ENCODE results near the gene RAD1. TPM values are rescaled to one million over a fixed set of nuclear protein-coding genes. Genes with fewer than 3 reads are reported as not detected.

RAD1 gene
- polyA plus RNA-seq, 1 donor (not counting 4 experiments of a cell fraction or from before 2014, with no cell fraction given): 23.1 TPM

DNA sequence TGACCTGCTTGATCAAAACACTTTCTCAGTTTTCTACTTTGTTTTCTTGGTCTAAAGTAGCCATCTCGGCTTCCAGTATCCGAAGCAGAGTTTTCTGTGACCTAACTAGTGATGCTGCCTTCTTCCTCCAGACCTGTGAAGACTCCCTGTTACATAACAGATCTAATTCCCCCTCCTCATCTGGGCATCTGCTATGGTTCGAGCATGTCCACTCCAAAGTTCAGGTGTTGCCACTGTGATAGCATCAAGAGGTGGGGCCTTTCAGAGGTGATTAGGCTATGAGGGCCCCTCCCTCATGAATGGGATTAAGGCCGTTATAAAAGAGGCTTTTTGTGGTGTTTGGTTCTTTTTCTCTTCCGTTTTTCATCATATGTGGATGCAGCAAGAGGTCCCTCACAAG lies 56.1 kb downstream of the RAD1 start:
- FAIRE-seq: no peak
- H3K9me3 ChIP-seq (ENCODE audit: control insufficient read depth, low read depth, low read length): no peaks in the 10 kb centered on the region
- H3K27ac ChIP-seq (ENCODE audit: control insufficient read depth, insufficient read depth, low read length): no peak overlapping the region
- no peaks in the 10 kb centered on the region for H3K27me3 ChIP-seq (ENCODE audit: control insufficient read depth, extremely low read depth, insufficient read depth, low read length)
- H3K79me2 ChIP-seq (ENCODE audit: control insufficient read depth, insufficient read depth, low read length): no peaks in the 10 kb centered on the region
- H3K4me1 ChIP-seq (ENCODE audit: control insufficient read depth, extremely low read depth, insufficient read depth, low read length): no peaks in the 10 kb centered on the region
- no peak for DNase-seq (ENCODE audit: low read depth, low spot score)
- H3K9me1 ChIP-seq (ENCODE audit: control insufficient read depth, extremely low read depth, insufficient read depth, low read length): no peaks in the 10 kb centered on the region
- dilution Hi-C loops (cut with MboI; ENCODE audit: extremely low pct_ligation_motif_present, low sequenced_read_pairs): no loop called here
- H4K20me1 ChIP-seq (ENCODE audit: control insufficient read depth, extremely low read depth, insufficient read depth, low read length): no peaks in the 10 kb centered on the region
- no peak overlapping the region for H3K4me2 ChIP-seq (ENCODE audit: control insufficient read depth, extremely low read depth, insufficient read depth, low read depth, low read length)
- H3K36me3 ChIP-seq (ENCODE audit: control insufficient read depth in 2 of 2, extremely low read depth in 1 of 2, insufficient read depth in 2 of 2, low read length in 2 of 2): no peaks in the 10 kb centered on the region
- no peak for TF ChIP-seq EZH2 (IDR thresholded peaks at IDR 0.05; ENCODE audit: low read length)
- TF ChIP-seq, protein P1, sequence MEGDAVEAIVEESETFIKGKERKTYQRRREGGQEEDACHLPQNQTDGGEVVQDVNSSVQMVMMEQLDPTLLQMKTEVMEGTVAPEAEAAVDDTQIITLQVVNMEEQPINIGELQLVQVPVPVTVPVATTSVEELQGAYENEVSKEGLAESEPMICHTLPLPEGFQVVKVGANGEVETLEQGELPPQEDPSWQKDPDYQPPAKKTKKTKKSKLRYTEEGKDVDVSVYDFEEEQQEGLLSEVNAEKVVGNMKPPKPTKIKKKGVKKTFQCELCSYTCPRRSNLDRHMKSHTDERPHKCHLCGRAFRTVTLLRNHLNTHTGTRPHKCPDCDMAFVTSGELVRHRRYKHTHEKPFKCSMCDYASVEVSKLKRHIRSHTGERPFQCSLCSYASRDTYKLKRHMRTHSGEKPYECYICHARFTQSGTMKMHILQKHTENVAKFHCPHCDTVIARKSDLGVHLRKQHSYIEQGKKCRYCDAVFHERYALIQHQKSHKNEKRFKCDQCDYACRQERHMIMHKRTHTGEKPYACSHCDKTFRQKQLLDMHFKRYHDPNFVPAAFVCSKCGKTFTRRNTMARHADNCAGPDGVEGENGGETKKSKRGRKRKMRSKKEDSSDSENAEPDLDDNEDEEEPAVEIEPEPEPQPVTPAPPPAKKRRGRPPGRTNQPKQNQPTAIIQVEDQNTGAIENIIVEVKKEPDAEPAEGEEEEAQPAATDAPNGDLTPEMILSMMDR (optimal IDR thresholded peaks at IDR 0.05 in 1 of 3, IDR thresholded peaks at IDR 0.05 in 1 of 3, conservative IDR thresholded peaks at IDR 0.05 in 1 of 3; ENCODE audit: extremely low read depth in 1 of 3, insufficient read depth in 2 of 3, low read length in 3 of 3): no peak
- no peak overlapping the region for H3K9ac ChIP-seq (ENCODE audit: control insufficient read depth, extremely low read depth, insufficient read depth, low read length)
- no peak overlapping the region for H3K4me3 ChIP-seq (ENCODE audit: control insufficient read depth in 2 of 3, extremely low read depth in 1 of 3, insufficient read depth in 2 of 3, low read depth in 1 of 3, low read length in 3 of 3)
- no peak overlapping the region for H2AFZ ChIP-seq (ENCODE audit: control insufficient read depth, low read length)

DNA sequence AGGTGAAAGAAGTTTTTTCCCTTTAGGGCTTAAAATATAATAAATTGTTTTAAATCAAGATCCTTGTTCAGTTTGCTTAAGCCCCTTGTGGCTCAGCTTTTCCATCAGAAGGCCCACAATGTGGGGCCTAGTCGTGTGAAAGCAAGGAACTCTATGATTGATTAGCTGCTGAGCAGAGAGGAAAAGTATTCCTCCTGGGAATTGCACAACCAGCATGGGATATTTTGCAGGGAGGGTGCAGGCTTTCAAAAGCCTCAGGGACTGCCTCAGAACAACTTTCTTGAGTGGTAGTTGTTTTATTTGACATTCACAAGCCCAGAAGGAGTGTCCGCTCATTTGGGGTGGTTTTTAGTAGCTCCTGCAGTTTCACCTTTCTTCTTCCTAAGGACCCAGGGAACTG lies 56.5 kb downstream of the RAD1 start:
- DNase-seq (ENCODE audit: low read depth, low spot score): no peak
- no peaks in the 10 kb centered on the region for H3K9me1 ChIP-seq (ENCODE audit: control insufficient read depth, extremely low read depth, insufficient read depth, low read length)
- no peak overlapping the region for H3K9ac ChIP-seq (ENCODE audit: control insufficient read depth, extremely low read depth, insufficient read depth, low read length)
- H3K36me3 ChIP-seq (ENCODE audit: control insufficient read depth in 2 of 2, extremely low read depth in 1 of 2, insufficient read depth in 2 of 2, low read length in 2 of 2): no peaks in the 10 kb centered on the region
- no peaks in the 10 kb centered on the region for H4K20me1 ChIP-seq (ENCODE audit: control insufficient read depth, extremely low read depth, insufficient read depth, low read length)
- H3K79me2 ChIP-seq (ENCODE audit: control insufficient read depth, insufficient read depth, low read length): no peaks in the 10 kb centered on the region
- no peak overlapping the region for H3K27ac ChIP-seq (ENCODE audit: control insufficient read depth, insufficient read depth, low read length)
- no peaks in the 10 kb centered on the region for H3K27me3 ChIP-seq (ENCODE audit: control insufficient read depth, extremely low read depth, insufficient read depth, low read length)
- TF ChIP-seq, protein P1 (optimal IDR thresholded peaks at IDR 0.05 in 1 of 3, IDR thresholded peaks at IDR 0.05 in 1 of 3, conservative IDR thresholded peaks at IDR 0.05 in 1 of 3; ENCODE audit: extremely low read depth in 1 of 3, insufficient read depth in 2 of 3, low read length in 3 of 3): no peak
- TF ChIP-seq EZH2 (IDR thresholded peaks at IDR 0.05; ENCODE audit: low read length): no peak
- FAIRE-seq: no peak
- no peak overlapping the region for H3K4me2 ChIP-seq (ENCODE audit: control insufficient read depth, extremely low read depth, insufficient read depth, low read depth, low read length)
- no peaks in the 10 kb centered on the region for H3K9me3 ChIP-seq (ENCODE audit: control insufficient read depth, low read depth, low read length)
- H2AFZ ChIP-seq (ENCODE audit: control insufficient read depth, low read length): no peak overlapping the region
- dilution Hi-C loops (cut with MboI; ENCODE audit: extremely low pct_ligation_motif_present, low sequenced_read_pairs): no loop called here
- H3K4me3 ChIP-seq (ENCODE audit: control insufficient read depth in 2 of 3, extremely low read depth in 1 of 3, insufficient read depth in 2 of 3, low read depth in 1 of 3, low read length in 3 of 3): no peak overlapping the region
- H3K4me1 ChIP-seq (ENCODE audit: control insufficient read depth, extremely low read depth, insufficient read depth, low read length): no peaks in the 10 kb centered on the region

Data from keratinocyte (primary cell).